HepG2 (cell line): ENCODE measurements around the gene NAT9. TPM values are rescaled to one million over a fixed set of nuclear protein-coding genes. Genes with fewer than 3 reads are reported as not detected.

Experiments used
- IKZF4 ChIP-seq: sonication (generic); formaldehyde crosslinking; IDR thresholded peaks from 2 replicates; pipeline ENCODE4 v1.5.1; 2020; ENCODE audit warnings: borderline replicate concordance, mild to moderate bottlenecking, low read depth, missing genetic modification reagents; ENCODE audit errors: not compliant biosample characterization
- JUNB ChIP-seq: sonication (generic); formaldehyde crosslinking; IDR thresholded peaks from 2 replicates; pipeline ENCODE4 v1.8.0; 2022; ENCODE audit warnings: missing genetic modification reagents, mild to moderate bottlenecking, borderline replicate concordance
- MYNN ChIP-seq: sonication (generic); formaldehyde crosslinking; IDR thresholded peaks from 2 replicates; pipeline ENCODE4 v1.4.0; 2020; ENCODE audit warnings: mild to moderate bottlenecking, low read depth, missing genetic modification reagents
- NKX3-1 ChIP-seq: sonication (generic); formaldehyde crosslinking; IDR thresholded peaks from 2 replicates; pipeline ENCODE4 v1.5.0; 2020; ENCODE audit warnings: missing genetic modification reagents
- PAF1 ChIP-seq: IDR thresholded peaks from 2 replicates; pipeline ENCODE4 v1.6.1; 2016; ENCODE audit warnings: missing genetic modification reagents, missing compliant biosample characterization
- REL ChIP-seq: sonication (generic); formaldehyde crosslinking; conservative IDR thresholded peaks from 2 replicates; pipeline ENCODE4 v1.8.0; 2022; ENCODE audit warnings: mild to moderate bottlenecking, missing genetic modification reagents, moderate library complexity
- ZFP62 ChIP-seq: sonication (generic); formaldehyde crosslinking; IDR thresholded peaks from 2 replicates; pipeline ENCODE4 v1.4.0; 2020; ENCODE audit warnings: missing genetic modification reagents
- ZNF552 ChIP-seq: sonication (generic); formaldehyde crosslinking; IDR thresholded peaks from 2 replicates; pipeline ENCODE4 v1.9.0; 2022; ENCODE audit warnings: missing genetic modification reagents, mild to moderate bottlenecking, borderline replicate concordance
- polyA plus RNA-seq, 8 experiments: library from polyadenylated mRNA; depleted of rRNA in 3 of 8; stranded (reverse) in 7 of 8; unstranded in 1 of 8; fragments of >200 nt; fragmentation: Illumina TruSeq in 4 of 8; extraction: Trizol in 4 of 8; gene quantifications; 2 replicates each; pipeline versions ENCODE4 v1.2.1 to v1.2.3, GENCODE V29; 2011 to 2016; ENCODE audit warnings: low read depth in 4 of 8, missing spikeins in 1 of 8, mixed read lengths in 1 of 8; ENCODE audit not compliant: insufficient read depth in 1 of 8
- total RNA-seq, 5 experiments: library from RNA; depleted of rRNA; stranded (reverse); fragments of >200 nt; fragmentation: Illumina TruSeq; extraction: Trizol; gene quantifications; 2 replicates each; pipeline ENCODE4 v1.2.3, GENCODE V29; 2016; ENCODE audit warnings: low read depth in 1 of 5
- TF ChIP-seq, protein P1 (sequence below): sonication (generic); formaldehyde crosslinking; IDR thresholded peaks from 2 replicates; pipeline ENCODE4 v1.8.0; 2022; ENCODE audit warnings: missing genetic modification reagents, low read depth, mild to moderate bottlenecking, borderline replicate concordance
- TF ChIP-seq, protein P2 (sequence below): sonication (generic); formaldehyde crosslinking; IDR thresholded peaks from 2 replicates; pipeline ENCODE4 v1.5.0; 2020; ENCODE audit warnings: missing genetic modification reagents, mild to moderate bottlenecking, borderline replicate concordance
- TF ChIP-seq, protein P3 (sequence below): sonication (generic); formaldehyde crosslinking; IDR thresholded peaks from 2 replicates; pipeline ENCODE4; 2020; ENCODE audit warnings: missing genetic modification reagents, mild to moderate bottlenecking, borderline replicate concordance
- TF ChIP-seq, protein P4 (sequence below): IDR thresholded peaks from 2 replicates; pipeline ENCODE4 v1.6.1; 2016; ENCODE audit warnings: mild to moderate bottlenecking, missing biosample characterization, missing genetic modification reagents
- TF ChIP-seq, protein P5 (sequence below): sonication (generic); formaldehyde crosslinking; IDR thresholded peaks from 2 replicates; pipeline ENCODE4 v1.5.0; 2020; ENCODE audit warnings: mild to moderate bottlenecking, missing genetic modification reagents
- TF ChIP-seq, protein P6 (sequence below): sonication (generic); formaldehyde crosslinking; IDR thresholded peaks from 2 replicates; pipeline ENCODE4 v1.5.0; 2020; ENCODE audit warnings: missing genetic modification reagents
- TF ChIP-seq, protein P7 (sequence below): sonication (generic); formaldehyde crosslinking; IDR thresholded peaks from 2 replicates; pipeline ENCODE4 v1.8.1; 2023; ENCODE audit warnings: mild to moderate bottlenecking, moderate library complexity, missing genetic modification reagents
- TF ChIP-seq, protein P8 (sequence below): IDR thresholded peaks from 2 replicates; pipeline ENCODE4 v1.6.1; 2016; ENCODE audit warnings: mild to moderate bottlenecking

The NAT9 gene
- total and polyA plus RNA-seq, 2 of the 13 experiments (the other 11 are each of a cell fraction or from before 2014, with no cell fraction given), result 39.7 to 44.2 TPM

DNA sequence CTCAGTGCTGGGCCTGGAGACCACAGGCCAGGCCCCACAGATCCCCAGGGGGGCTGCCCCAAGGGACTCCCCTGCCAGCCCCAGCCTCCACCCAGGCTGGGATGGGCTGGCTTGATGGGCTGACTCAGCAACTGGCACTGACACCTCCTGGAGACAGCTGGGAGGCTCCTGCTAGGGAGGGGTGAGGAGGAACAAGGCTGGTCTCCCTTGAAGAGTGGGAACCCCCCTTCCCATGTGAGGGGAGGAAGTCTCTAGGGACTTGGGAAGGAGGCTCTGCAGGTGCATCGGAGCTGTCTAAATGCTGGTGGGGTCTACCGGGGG, 17.3 kb downstream of the NAT9 start (continued):
- TF ChIP-seq, protein P1, sequence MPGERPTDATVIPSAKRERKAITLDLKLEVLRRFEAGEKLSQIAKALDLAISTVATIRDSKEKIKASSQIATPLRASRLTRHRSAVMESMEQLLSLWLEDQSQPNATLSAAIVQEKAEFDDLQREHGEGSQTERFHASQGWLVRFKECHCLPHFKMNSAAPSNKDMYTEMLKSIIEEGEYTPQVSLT, result no peak
- TF ChIP-seq, protein P2, sequence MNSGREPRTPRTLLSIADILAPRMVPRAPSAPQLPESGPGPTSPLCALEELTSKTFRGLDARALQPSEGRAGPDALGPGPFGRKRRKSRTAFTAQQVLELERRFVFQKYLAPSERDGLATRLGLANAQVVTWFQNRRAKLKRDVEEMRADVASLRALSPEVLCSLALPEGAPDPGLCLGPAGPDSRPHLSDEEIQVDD, result no peak
- TF ChIP-seq ZFP62 (CRISPR knock-in tag) (no peak), MYNN (CRISPR knock-in tag) (no peak), IKZF4 (CRISPR knock-in tag) (no peak), ZNF552 (no peak), PAF1 (CRISPR knock-in tag) (no peak), NKX3-1 (no peak), JUNB (CRISPR knock-in tag) (no peak), REL (CRISPR knock-in tag) (no peak)
- TF ChIP-seq, protein P3, sequence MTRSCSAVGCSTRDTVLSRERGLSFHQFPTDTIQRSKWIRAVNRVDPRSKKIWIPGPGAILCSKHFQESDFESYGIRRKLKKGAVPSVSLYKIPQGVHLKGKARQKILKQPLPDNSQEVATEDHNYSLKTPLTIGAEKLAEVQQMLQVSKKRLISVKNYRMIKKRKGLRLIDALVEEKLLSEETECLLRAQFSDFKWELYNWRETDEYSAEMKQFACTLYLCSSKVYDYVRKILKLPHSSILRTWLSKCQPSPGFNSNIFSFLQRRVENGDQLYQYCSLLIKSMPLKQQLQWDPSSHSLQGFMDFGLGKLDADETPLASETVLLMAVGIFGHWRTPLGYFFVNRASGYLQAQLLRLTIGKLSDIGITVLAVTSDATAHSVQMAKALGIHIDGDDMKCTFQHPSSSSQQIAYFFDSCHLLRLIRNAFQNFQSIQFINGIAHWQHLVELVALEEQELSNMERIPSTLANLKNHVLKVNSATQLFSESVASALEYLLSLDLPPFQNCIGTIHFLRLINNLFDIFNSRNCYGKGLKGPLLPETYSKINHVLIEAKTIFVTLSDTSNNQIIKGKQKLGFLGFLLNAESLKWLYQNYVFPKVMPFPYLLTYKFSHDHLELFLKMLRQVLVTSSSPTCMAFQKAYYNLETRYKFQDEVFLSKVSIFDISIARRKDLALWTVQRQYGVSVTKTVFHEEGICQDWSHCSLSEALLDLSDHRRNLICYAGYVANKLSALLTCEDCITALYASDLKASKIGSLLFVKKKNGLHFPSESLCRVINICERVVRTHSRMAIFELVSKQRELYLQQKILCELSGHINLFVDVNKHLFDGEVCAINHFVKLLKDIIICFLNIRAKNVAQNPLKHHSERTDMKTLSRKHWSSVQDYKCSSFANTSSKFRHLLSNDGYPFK, result 0 out of 2 replicates have a peak, but pooled peaks have one; percentile 19
- TF ChIP-seq, protein P4, sequence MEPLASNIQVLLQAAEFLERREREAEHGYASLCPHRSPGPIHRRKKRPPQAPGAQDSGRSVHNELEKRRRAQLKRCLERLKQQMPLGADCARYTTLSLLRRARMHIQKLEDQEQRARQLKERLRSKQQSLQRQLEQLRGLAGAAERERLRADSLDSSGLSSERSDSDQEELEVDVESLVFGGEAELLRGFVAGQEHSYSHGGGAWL (CRISPR knock-in tag), result 0 out of 2 replicates have a peak, but pooled peaks have one; percentile 0
- TF ChIP-seq, protein P5, sequence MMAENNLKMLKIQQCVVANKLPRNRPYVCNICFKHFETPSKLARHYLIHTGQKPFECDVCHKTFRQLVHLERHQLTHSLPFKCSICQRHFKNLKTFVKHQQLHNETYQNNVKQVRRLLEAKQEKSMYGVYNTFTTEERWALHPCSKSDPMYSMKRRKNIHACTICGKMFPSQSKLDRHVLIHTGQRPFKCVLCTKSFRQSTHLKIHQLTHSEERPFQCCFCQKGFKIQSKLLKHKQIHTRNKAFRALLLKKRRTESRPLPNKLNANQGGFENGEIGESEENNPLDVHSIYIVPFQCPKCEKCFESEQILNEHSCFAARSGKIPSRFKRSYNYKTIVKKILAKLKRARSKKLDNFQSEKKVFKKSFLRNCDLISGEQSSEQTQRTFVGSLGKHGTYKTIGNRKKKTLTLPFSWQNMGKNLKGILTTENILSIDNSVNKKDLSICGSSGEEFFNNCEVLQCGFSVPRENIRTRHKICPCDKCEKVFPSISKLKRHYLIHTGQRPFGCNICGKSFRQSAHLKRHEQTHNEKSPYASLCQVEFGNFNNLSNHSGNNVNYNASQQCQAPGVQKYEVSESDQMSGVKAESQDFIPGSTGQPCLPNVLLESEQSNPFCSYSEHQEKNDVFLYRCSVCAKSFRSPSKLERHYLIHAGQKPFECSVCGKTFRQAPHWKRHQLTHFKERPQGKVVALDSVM (CRISPR knock-in tag), result no peak
- TF ChIP-seq, protein P6, sequence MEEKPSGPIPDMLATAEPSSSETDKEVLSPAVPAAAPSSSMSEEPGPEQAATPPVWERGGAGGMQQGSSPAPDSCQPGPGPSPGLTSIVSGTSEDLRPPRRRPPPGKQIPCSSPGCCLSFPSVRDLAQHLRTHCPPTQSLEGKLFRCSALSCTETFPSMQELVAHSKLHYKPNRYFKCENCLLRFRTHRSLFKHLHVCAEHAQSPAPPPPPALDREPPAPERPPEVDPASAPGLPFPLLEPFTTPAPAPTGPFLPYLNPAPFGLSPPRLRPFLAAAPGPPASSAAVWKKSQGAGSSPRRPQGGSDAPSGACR (CRISPR knock-in tag), result no peak
- TF ChIP-seq, protein P7, sequence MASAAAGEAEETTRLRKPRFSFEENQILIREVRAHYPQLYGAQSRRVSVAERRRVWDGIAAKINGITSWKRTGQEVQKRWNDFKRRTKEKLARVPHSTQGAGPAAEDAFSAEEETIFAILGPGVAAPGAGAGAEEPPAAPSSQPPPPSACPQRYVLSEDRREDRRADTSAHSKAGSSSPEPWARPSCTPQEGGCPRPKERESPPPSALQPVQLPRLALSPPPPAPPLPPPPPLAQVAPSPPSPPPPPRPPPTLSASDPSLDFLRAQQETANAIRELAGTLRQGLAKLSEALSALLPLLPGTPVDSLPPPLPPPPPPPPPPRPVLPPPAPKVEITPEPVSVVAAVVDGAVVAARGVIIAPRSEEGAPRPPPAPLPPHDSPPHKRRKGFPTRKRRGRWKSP (CRISPR knock-in tag), result no peak
- TF ChIP-seq, protein P8, sequence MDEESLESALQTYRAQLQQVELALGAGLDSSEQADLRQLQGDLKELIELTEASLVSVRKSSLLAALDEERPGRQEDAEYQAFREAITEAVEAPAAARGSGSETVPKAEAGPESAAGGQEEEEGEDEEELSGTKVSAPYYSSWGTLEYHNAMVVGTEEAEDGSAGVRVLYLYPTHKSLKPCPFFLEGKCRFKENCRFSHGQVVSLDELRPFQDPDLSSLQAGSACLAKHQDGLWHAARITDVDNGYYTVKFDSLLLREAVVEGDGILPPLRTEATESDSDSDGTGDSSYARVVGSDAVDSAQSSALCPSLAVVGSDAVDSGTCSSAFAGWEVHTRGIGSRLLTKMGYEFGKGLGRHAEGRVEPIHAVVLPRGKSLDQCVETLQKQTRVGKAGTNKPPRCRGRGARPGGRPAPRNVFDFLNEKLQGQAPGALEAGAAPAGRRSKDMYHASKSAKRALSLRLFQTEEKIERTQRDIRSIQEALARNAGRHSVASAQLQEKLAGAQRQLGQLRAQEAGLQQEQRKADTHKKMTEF, result 0 out of 2 replicates have a peak, but pooled peaks have one; percentile 1
